HepG2 (cell line): Measurements from ENCODE around the gene PPP4R4. TPM values are rescaled to one million over a fixed set of nuclear protein-coding genes. Genes with fewer than 3 reads are reported as not detected.

Experiments
- EED ChIP-seq: sonication (generic); formaldehyde crosslinking; IDR thresholded peaks from 2 replicates; pipeline ENCODE4 v1.5.0; 2020; ENCODE audit warnings: mild to moderate bottlenecking, missing genetic modification reagents
- HMGA1 ChIP-seq: sonication (generic); formaldehyde crosslinking; conservative IDR thresholded peaks from 2 replicates; pipeline ENCODE4 v1.4.0; 2020; ENCODE audit warnings: missing genetic modification reagents
- HNF4A ChIP-seq: sonication (generic); formaldehyde crosslinking; IDR thresholded peaks from 2 replicates; pipeline ENCODE4 v1.4.0; 2020; ENCODE audit warnings: missing genetic modification reagents
- KDM6A ChIP-seq: IDR thresholded peaks from 2 replicates; pipeline ENCODE4 v1.6.1; 2016; ENCODE audit warnings: low read depth
- RFX1 ChIP-seq: fragments of 450-650 bp; IDR thresholded peaks from 2 replicates; pipeline ENCODE4 v1.6.1; 2017
- STAG1 ChIP-seq: sonication (generic); formaldehyde crosslinking; IDR thresholded peaks from 2 replicates; pipeline ENCODE4 v1.4.0; 2020; ENCODE audit warnings: missing genetic modification reagents
- YY1 ChIP-seq: IDR thresholded peaks from 2 replicates; pipeline ENCODE4 v1.6.1; 2011; ENCODE audit warnings: low read length, low read depth, moderate library complexity, mild to moderate bottlenecking; ENCODE audit not compliant: insufficient read depth, insufficient replicate concordance
- ZNF557 ChIP-seq: sonication (generic); formaldehyde crosslinking; IDR thresholded peaks from 2 replicates; pipeline ENCODE4 v1.4.0; 2020; ENCODE audit warnings: missing genetic modification reagents
- ZNF724P ChIP-seq: sonication (generic); formaldehyde crosslinking; IDR thresholded peaks from 2 replicates; pipeline ENCODE4 v1.8.0; 2022; ENCODE audit warnings: missing genetic modification reagents, borderline replicate concordance
- polyA plus RNA-seq, 8 experiments: library from polyadenylated mRNA; depleted of rRNA in 3 of 8; stranded (reverse) in 7 of 8; unstranded in 1 of 8; fragments of >200 nt; fragmentation: Illumina TruSeq in 4 of 8; extraction: Trizol in 4 of 8; gene quantifications; 2 replicates each; pipeline versions ENCODE4 v1.2.1 to v1.2.3, GENCODE V29; 2011 to 2016; ENCODE audit warnings: low read depth in 4 of 8, missing spikeins in 1 of 8, mixed read lengths in 1 of 8; ENCODE audit not compliant: insufficient read depth in 1 of 8
- total RNA-seq, 5 experiments: library from RNA; depleted of rRNA; stranded (reverse); fragments of >200 nt; fragmentation: Illumina TruSeq; extraction: Trizol; gene quantifications; 2 replicates each; pipeline ENCODE4 v1.2.3, GENCODE V29; 2016; ENCODE audit warnings: low read depth in 1 of 5
- TF ChIP-seq, protein P1 (sequence below): sonication (generic); formaldehyde crosslinking; IDR thresholded peaks from 2 replicates; pipeline ENCODE4 v1.4.0; 2020; ENCODE audit warnings: missing genetic modification reagents, borderline replicate concordance
- TF ChIP-seq, protein P2 (sequence below): sonication (generic); formaldehyde crosslinking; conservative IDR thresholded peaks from 2 replicates; pipeline ENCODE4 v1.4.0; 2020; ENCODE audit warnings: missing genetic modification reagents
- TF ChIP-seq, protein P3 (sequence below): sonication (generic); formaldehyde crosslinking; IDR thresholded peaks from 2 replicates; pipeline ENCODE4 v1.5.1; 2020; ENCODE audit warnings: mild to moderate bottlenecking, moderate library complexity, missing genetic modification reagents

PPP4R4 gene
- total and polyA plus RNA-seq, 2 of the 13 experiments (the other 11 are each of a cell fraction or from before 2014, with no cell fraction given), result 9.5 to 19.8 TPM

DNA sequence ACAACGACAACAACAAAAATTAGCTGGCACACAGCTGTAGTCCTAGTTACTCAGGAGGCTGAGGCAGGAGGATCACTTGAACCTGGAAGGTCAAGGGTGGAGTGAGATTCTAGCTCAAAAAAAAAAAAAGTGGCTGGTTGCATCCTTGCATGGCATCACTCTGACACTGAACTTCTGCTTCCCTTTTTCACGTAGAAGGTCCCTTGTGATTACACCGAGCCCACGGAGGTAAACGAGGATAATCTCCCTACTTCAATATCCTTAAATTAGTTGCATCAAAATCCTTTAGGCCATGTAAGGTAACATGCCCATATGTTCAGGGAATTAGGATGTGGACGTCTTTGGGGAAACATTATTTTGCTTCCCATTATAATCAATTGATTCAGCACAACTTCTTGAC, 4.0 kb upstream of the PPP4R4 start (continued):
- TF ChIP-seq, protein P1, sequence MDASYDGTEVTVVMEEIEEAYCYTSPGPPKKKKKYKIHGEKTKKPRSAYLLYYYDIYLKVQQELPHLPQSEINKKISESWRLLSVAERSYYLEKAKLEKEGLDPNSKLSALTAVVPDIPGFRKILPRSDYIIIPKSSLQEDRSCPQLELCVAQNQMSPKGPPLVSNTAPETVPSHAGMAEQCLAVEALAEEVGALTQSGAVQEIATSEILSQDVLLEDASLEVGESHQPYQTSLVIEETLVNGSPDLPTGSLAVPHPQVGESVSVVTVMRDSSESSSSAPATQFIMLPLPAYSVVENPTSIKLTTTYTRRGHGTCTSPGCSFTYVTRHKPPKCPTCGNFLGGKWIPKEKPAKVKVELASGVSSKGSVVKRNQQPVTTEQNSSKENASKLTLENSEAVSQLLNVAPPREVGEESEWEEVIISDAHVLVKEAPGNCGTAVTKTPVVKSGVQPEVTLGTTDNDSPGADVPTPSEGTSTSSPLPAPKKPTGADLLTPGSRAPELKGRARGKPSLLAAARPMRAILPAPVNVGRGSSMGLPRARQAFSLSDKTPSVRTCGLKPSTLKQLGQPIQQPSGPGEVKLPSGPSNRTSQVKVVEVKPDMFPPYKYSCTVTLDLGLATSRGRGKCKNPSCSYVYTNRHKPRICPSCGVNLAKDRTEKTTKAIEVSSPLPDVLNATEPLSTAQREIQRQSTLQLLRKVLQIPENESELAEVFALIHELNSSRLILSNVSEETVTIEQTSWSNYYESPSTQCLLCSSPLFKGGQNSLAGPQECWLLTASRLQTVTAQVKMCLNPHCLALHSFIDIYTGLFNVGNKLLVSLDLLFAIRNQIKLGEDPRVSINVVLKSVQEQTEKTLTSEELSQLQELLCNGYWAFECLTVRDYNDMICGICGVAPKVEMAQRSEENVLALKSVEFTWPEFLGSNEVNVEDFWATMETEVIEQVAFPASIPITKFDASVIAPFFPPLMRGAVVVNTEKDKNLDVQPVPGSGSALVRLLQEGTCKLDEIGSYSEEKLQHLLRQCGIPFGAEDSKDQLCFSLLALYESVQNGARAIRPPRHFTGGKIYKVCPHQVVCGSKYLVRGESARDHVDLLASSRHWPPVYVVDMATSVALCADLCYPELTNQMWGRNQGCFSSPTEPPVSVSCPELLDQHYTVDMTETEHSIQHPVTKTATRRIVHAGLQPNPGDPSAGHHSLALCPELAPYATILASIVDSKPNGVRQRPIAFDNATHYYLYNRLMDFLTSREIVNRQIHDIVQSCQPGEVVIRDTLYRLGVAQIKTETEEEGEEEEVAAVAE (CRISPR knock-in tag), result no peak
- no peak for TF ChIP-seq ZNF557 (CRISPR knock-in tag)
- no peak for TF ChIP-seq HMGA1 (CRISPR knock-in tag)
- TF ChIP-seq EED (CRISPR knock-in tag), result no peak
- no peak for TF ChIP-seq KDM6A (CRISPR knock-in tag)
- no peak for TF ChIP-seq YY1
- TF ChIP-seq, protein P2, sequence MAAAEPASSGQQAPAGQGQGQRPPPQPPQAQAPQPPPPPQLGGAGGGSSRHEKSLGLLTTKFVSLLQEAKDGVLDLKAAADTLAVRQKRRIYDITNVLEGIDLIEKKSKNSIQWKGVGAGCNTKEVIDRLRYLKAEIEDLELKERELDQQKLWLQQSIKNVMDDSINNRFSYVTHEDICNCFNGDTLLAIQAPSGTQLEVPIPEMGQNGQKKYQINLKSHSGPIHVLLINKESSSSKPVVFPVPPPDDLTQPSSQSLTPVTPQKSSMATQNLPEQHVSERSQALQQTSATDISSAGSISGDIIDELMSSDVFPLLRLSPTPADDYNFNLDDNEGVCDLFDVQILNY (CRISPR knock-in tag), result no peak
- TF ChIP-seq, protein P3, sequence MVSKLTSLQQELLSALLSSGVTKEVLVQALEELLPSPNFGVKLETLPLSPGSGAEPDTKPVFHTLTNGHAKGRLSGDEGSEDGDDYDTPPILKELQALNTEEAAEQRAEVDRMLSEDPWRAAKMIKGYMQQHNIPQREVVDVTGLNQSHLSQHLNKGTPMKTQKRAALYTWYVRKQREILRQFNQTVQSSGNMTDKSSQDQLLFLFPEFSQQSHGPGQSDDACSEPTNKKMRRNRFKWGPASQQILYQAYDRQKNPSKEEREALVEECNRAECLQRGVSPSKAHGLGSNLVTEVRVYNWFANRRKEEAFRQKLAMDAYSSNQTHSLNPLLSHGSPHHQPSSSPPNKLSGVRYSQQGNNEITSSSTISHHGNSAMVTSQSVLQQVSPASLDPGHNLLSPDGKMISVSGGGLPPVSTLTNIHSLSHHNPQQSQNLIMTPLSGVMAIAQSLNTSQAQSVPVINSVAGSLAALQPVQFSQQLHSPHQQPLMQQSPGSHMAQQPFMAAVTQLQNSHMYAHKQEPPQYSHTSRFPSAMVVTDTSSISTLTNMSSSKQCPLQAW (CRISPR knock-in tag), result no peak
- no peak for TF ChIP-seq HNF4A (CRISPR knock-in tag)
- no peak for TF ChIP-seq ZNF724P (CRISPR knock-in tag)
- no peak for TF ChIP-seq STAG1 (CRISPR knock-in tag)
- no peak for TF ChIP-seq RFX1
